Keratinocyte (primary cell): ENCODE data around the gene TOX2.

Source experiments
- EZH2 ChIP-seq: IDR thresholded peaks from one replicate; pipeline ENCODE4 v1.6.1; 2012; ENCODE audit warnings: inconsistent platforms, mild to moderate bottlenecking, low read length, moderate library complexity
- TF ChIP-seq, protein P1 (sequence below), 3 experiments: IDR thresholded peaks in 1 of 3; conservative IDR thresholded peaks in 1 of 3; optimal IDR thresholded peaks in 1 of 3; 2 replicates in 2 of 3; 3 replicates in 1 of 3; pipeline versions ENCODE3 to v1.5.1; 2011; ENCODE audit warnings: low read length in 3 of 3, mild to moderate bottlenecking in 3 of 3, moderate library complexity in 2 of 3, control low read depth in 1 of 3, inconsistent platforms in 1 of 3; ENCODE audit not compliant: insufficient read depth in 2 of 3; ENCODE audit errors: extremely low read depth in 1 of 3

DNA sequence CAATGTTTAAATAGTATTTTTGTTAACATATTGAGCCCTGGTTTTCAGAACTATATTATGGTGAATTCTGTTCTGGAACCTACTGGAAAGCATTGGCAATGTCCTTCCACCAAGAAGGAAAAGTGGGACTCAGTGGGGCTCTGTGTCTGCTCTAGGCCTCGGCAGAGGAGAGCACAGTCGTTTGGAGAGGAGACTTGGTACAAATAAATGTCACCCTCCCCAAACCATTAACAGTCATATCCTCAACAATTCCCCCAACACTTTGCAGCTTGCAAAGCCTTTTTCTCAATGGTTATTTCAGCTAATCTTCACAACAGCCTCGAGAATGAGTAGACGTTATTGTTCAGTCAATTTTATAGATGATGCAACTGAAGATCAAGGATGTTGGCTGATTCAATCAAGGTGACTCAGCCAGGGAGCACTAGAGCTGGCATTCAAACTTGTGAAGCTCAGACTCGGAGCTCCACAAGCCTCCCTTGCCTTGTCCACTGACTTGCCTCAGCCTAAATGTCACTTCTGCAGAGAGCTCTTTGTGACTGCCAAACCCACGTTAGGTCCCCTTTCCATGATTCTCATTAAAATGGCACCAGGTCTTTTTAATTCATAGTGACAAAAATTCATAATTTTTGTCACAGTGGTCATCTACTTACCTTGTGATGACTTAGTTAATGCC, 60.6 kb downstream of the TOX2 start:
- TF ChIP-seq, protein P1, sequence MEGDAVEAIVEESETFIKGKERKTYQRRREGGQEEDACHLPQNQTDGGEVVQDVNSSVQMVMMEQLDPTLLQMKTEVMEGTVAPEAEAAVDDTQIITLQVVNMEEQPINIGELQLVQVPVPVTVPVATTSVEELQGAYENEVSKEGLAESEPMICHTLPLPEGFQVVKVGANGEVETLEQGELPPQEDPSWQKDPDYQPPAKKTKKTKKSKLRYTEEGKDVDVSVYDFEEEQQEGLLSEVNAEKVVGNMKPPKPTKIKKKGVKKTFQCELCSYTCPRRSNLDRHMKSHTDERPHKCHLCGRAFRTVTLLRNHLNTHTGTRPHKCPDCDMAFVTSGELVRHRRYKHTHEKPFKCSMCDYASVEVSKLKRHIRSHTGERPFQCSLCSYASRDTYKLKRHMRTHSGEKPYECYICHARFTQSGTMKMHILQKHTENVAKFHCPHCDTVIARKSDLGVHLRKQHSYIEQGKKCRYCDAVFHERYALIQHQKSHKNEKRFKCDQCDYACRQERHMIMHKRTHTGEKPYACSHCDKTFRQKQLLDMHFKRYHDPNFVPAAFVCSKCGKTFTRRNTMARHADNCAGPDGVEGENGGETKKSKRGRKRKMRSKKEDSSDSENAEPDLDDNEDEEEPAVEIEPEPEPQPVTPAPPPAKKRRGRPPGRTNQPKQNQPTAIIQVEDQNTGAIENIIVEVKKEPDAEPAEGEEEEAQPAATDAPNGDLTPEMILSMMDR (optimal IDR thresholded peaks at IDR 0.05 in 1 of 3, IDR thresholded peaks at IDR 0.05 in 1 of 3, conservative IDR thresholded peaks at IDR 0.05 in 1 of 3; ENCODE audit: extremely low read depth in 1 of 3, insufficient read depth in 2 of 3, low read length in 3 of 3): no peak
- no peak for TF ChIP-seq EZH2
